GM21423 (cell line): ENCODE data around the gene RAD51B.
"Not testable (repeated sequence)": the region's sequence is repeated elsewhere in the genome, so short reads cannot be mapped to it uniquely, and the experiment has no call there.

Source experiments
- ATAC-seq: cut with Tn5 transposase; IDR thresholded peaks from one replicate; pipeline ENCODE4 v1.9.1; 2021; ENCODE audit warnings: mild to moderate bottlenecking, moderate library complexity; ENCODE audit not compliant: unreplicated experiment

The RAD51B gene

DNA sequence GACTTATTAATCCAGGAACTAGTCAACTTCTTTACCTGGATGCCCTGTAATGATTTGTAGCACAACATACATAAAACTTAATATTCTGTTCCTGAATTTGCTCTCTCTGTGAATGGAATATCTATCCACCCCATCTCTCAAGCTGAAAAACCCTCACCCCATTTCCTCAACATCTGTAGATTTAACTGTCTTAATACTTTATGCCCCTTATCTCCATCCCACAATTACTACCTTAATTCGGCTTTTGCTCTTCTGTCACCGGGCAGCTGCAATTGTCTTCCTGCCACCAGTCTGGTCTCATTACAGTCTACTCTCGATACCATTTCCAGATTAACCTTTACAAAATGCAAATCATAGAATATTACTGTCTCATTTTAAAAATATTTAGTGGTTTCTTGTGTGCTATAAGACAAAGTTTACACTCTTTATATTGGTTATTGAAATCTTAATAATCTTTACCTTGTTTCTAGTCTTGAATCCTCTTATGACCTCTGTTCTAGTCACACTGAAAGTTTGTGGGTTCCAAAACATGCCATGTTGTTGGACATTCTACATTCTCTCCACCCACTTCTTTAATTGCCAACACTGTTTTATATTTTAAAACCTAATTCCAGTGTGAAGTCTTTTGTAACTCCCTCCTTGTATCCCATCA is 347.3 kb downstream of the RAD51B start:
- ATAC-seq, result no peak

DNA sequence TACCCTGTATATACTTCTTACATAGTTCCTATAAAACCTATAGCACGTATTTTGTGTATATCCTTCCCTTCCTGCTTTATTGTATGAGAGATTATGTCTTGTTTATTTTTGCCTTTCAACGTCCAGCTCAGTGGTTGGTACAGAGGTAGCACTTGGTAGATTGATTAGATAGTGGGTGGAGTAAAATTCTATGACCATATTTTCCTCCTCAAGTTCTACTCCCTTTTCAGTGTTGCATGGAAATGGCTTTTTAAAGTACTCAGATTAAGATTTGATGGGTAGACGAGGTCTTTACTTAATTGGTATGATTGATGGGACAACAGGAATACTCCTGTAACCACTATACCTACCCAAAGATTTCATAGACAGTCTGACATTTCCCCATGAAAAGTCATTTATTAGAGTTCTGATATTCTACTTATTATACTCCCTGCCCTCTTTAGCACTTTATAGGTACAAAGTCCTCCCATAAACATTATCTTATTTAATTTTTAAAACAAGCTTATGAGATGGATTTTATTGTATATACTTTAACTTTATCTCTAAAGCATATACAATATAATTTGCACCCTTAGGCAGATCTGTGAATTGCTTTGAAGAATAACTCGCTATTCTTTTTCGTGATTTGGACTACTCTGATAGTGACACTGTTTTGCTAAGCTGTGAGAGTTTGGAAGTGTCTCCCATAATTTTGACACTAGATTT is 348.0 kb downstream of the RAD51B start:
- ATAC-seq, result no peak

DNA sequence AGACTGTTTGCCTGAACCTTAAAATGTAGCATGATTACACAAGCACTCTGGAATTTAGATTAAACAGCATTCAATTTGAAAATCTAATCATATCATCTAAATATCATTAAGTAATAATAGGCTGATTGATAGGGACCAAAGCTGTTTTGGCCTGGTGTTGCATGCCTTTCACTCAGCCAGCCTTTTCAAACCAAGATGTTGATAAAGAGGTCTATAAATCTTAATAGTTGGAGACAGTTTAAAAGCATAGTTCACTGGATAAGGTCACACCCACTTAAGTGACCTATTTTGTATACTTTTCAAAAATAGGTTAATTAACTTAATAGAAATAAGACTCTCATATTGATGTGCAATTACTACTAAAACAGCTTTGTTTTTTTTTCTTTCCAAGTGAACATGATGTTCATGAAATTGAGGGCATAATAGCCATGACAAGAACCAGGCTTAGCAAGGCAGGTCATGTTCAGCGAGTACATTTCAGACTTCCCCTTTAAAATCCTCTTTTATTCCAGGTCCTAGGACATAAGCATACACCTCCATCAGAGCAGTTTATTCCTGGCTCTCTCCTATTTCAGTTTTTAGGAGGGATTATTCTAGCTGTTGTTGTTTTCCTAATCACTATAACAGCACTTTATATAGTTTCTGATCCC is 349.0 kb downstream of the RAD51B start:
- ATAC-seq, result no peak

DNA sequence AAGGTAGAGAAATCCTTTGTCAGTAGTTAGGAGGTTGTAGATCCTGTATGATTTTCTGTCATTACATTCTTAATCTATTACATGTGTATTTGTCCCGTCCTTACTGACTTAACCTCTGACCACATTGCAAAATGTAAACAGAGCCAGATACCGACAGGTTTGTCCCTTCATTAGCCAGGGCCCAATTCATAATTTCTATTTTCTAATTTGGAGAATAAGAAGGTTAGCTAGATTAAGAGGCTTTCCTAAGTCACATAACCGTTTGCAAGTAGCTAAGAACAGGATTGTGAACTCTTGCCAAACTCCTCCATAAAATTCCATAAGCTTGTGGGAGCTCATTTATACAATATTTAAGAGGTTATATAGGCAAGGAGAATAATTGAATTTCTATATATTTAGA is 352.6 kb downstream of the RAD51B start:
- ATAC-seq, result no peak

DNA sequence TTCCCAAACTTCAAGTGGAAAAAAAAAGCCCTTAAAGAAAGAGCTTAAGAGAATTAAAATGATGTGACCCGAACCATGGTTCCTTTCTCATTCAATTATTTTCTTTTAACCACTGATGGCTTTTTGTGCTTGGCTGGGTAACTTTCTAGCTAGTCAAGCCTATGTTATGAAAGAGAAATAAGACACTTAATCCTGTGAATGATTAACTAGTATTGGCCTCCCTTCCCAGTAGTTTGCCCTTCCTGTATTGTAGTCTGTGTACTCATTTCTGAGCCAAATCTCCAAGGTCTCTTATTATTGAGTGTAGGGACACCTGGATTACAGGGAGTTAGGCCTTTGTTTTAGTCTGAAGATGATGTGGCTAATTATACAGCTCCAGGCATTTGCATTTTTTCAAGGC is 353.0 kb downstream of the RAD51B start:
- ATAC-seq, result peak; percentile 78

DNA sequence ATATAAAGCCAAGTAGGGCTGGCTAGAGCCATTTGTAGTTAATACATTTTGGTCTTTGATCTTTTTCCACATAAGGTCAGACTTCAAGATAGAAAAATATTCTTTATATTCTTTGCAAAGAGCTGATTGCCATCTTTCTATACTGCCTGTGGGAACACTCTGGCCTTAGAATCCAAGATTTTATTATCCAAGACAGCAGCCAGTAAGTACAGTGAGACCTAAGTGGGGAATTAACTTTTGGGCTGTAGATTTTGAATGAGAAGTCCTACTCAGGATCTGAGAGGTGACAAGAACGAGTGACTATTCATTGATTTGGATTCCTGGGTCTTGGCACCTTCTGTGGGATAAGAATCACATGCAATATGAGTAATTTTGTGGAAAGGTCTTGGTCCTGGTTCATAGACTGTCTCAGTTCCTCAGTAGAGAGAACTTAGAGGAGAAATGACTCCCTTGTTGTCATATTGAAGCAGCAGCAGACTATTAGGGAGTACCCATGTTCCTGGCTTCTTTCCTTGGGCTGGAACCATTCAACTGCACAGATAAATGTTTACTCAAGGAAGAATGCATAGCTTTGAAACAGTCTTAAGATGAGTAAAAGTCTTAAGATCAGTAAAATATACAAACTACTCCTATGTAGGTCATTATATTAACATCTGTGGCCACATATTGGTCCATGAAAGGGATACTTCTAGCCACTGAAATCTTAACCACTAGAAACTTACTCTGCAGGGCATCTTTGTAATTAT is 353.8 kb downstream of the RAD51B start:
- no peak for ATAC-seq

DNA sequence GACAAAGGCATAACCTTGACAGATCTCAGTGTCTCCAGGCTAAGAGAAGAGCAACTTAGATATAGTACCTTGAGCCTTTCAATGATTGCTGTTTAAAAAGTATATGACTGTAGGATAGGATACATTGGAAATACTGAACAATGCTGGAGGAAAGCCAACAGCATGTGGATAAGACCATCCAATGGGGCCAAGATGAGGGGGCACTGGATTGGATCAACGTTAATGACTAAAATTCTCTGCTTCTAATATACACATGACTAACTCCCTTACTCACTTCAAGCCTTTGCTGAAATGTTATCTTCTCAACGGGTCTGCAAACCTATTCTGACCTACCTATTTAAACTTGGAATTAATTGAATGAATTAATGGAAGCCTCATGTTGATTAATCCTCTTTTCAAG is 354.9 kb downstream of the RAD51B start:
- ATAC-seq, result no peak

DNA sequence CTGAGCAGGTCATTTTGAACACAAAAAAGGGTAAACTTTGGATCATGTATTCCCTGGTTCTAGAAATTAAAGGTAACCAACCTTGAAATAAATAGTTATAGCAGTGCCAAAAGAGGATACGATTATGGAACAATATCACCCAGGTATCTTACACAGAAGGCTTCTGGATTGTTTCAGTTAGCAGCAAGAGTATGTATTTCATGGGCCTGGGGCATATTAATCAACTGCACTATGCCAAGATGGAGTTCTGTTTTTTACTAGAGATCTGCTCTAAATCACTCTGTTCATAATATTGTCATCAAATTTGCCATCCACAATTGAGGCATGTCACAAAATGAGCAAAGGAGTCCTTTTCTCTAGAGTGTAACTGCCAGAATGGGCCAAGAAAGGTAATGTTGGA is 357.1 kb downstream of the RAD51B start:
- ATAC-seq, result no peak

DNA sequence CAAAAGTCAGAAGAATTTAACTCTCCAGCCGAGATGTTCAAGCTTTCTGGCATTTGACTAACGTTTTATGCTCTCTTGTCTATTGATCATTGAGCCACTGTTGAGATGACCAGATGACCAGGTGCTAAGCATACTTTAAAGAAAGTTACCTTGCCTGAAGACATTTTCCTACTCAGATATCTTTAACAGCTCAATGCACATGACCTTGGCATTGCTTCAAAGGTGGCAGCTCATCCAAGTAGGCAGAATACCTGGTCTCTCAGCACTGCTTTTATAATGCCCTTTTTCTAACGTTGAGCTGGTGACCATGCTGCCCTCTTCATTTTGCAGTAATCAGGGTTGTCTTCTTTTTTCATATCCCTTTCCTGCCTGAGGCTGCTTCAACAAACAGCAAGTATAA is 358.1 kb downstream of the RAD51B start:
- ATAC-seq, result no peak

DNA sequence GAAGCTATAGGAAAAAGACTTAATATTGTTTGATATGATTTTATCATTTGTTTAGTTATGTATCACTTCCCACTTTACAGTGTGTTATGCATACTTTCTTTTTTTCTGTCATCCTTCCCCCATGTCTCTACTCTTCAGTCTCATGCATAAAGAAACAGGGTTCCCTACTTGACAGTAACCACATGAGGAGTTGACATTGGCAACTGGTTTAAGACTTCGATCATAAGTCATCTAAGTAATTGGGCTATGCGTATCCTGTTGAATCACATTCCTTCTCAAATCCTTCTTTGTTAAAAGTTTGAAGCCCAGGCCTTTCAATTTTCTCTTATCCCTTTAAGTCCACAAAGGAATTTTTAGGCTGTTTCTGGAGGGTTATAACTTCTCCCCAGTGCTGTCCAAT is 358.7 kb downstream of the RAD51B start:
- ATAC-seq, result no peak

DNA sequence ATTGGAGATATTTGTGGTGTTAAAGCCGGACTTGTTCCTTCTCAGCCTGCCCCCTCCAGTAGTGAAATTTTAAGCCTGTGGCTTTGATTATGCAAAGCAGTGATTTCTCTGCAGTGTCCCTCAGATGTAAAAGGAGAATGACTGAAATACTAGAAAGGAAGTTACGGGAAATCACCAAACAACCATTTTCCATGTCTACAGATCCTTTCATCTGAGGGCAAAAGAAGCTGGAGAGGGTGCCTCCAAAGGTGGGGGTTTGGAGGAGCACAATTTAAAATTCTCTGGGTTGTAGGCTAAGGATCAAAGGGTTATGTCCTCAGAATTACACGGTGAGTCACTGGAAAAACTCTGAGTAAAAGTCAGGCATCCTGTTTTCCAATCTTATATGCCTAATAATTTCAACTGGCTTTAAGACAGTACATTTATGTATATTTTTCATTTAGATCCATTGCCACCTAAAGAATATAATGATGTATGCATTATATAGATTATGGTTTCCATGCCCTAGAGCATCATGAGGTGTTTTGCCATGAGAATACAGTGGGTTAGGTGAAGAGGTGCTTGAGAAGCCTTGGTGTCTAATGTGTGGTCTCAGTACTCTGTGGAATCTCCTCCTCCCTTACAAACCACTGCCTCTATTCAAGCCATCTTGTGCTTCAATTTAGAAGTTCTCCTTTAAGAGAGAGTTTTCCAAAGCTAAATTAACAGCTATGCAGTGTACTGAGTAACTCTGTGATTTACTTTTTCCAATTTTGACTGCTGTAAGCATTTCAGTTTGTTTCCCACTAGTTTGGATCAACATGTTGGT is 362.1 kb downstream of the RAD51B start:
- ATAC-seq, result no peak

DNA sequence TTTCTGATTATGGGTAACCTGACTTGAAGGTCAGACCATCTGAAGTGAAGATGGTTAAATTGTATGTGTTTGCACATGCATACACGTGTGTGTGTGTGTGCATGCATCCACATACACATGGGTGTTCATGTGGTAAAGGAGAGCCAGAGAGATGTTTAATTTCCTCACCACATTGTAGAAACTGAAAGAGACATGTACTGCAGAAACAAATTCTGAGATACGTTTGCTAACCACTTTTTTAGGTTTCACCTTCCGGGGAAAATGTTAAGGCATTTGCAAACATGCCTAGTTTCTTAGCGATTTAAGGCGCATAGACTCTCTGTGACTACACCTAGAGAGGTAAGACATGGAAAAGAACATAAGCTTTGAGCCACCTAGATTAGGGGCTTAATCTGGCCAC is 362.9 kb downstream of the RAD51B start:
- ATAC-seq, result peak; percentile 78

DNA sequence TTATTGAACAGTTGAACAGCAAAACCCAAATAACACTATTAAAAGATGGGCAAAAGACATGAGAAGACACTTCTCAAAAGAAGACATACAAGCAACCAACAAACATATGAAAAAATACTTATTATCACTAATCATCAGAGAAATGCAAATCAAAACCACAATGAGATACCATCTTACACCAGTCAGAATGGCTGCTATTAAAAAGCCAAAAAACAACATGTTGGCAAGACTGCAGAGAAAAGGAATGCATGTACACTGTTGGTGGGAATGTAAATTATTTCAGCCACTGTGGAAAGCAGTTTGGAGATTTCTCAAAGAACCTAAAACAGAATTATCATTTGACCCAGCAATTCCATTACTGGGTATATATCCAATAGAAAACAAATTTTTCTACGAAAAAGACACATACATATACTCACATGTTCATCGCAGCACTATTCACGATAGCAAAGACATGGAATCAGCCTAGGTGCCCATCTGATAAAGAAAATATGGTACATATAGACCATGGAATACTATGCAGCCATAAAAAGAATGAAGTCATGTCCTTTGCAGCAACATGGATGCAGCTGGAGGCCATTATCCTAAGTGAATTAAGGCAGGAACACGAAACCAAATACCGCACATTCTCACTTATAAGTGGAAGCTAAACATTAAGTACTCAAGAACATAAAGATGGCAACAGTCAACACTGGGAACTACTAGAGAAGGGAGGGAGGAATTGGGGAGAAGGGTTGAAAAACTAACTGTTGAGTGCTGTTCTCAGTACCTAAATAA is 367.1 kb downstream of the RAD51B start:
- ATAC-seq, result not testable (repeated sequence)

DNA sequence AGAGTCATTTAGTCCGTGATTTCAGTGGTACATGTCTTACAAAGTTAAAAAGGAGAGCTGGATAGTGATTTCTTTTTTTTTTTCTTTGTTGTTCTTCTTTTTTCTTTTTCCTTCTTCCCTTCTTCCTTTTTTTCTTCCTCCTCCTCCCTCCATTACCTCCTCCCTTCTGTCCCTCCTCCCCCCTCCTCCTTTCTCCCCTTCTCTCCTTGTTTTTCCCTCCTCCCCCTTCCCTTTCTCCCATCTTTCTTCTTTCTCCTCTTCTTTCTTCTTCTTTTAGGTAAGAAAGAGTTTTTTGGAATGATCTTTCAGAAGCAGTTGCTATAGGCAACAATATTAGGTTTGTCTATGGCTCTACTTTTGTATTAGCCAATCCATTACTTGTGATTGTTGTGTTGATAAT is 368.6 kb downstream of the RAD51B start:
- no peak for ATAC-seq

DNA sequence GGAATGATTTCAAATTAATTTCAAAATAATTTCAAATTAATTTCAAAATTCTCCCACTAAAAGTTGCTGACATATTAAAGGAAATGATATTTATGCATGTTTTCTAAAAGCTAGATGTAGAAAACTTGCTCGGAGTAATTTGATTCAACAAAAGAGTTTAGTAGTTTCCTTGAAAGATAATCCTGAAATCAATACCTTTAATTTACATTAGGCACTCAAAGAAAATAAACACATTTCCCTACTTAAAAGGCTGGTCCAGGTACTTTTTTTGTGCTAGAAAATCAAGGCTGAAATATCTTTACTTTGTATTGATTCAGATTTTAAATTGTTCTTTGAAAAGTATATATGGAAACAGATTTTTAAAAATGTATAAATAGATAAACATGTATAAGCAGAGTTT is 370.5 kb downstream of the RAD51B start:
- no peak for ATAC-seq

DNA sequence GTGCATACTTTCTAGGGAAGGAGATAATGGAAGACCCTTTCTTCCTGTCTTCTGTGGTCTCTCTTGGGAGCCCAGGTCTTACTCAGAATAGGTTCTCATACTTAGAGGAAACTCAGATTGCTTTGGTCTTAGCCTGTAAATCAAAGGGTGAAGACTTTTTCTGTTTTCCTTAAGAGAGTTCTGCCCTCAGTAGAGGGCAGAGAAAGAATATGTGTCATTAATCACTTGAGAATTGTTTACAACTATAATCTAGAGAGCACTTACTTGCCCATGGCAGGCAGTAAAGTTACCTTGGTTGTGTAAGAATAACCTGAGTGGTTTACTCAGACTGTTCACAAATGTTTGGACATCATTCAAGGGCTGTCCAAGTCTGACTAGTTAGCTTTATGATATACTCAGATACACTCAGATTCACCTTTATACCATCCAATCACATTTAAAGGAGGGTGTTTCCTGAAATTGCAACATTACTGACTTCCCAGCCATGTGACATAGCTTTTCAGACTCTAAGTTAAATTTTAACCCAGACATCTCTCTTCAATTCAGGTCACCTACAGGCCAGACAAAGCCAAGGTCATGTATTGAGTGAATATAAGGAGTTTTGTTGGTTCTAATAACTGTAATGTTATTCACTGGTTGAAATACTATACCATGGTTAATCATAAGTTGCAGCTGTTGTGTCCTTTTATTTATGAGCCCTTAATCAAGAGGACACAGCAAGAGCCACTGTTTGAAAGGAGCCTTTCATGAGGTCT is 372.2 kb downstream of the RAD51B start:
- ATAC-seq, result no peak

DNA sequence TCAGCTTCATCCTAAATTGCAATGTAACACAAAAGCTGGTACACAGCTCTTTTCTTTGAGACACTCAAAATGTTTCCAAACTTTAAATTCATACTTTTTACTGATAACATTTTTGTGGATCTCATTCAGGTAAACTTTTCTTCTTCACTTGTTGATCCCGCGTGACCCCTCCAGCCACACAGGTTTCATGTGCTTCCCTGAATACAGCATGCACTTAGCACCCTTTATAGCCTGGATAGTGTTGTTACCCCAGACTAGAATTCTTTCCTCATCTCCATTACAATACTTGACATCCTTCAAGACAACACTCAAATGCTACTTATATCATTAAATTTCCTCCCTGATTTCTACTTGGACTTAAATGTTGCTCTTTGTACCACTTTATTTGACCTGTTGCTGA is 373.4 kb downstream of the RAD51B start:
- no peak for ATAC-seq

DNA sequence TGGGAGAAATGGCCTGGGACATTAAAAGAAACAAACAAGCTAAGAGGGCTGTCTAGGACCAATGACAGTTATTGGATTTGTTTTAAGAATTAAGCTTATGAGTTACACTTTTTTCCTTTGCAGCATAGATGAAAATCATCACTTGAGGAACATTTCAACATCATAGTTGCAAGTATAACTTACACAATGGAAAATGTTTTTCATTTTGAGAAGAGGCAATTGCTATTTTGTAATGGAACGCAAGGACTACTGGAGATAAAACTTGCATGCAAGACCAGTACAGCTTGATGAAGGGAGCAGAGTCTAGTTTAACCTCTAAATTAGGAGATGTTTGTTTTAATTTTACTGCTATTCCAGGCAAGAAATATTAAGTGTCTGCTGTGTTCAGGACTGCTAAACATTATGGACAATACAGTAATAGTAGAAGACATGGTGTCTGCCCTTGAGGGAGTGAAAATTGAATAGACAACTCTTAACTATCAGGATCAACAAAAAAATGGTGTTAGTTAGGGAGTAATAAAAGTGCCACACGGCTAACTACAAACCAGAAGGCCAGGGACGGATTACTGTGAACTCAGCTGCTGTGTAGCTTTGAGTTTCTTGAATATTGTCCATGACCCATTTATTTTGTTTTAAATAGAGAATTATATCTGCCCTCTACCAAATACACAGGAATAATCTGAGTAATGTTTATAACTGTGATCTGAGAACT is 374.5 kb downstream of the RAD51B start:
- no peak for ATAC-seq

DNA sequence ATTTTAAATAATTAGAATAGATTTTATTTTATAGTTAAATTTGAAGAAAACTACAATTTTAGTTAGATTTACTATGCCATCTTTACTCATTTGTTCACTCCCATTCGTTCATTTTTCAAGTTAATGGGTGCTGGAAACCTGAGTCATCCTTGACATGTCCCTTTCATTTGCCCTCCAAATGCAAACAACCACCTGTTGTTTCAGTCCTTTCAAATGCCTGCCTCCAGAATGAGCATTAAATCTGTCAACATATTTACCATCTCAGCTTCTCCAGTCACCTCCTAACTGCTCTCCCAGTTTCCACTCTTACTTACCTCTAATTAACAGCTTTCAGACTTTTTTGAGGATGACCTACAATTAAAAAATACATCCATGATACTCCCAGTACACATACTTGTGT is 375.5 kb downstream of the RAD51B start:
- no peak for ATAC-seq
